ENCODE data around the gene CBLB.
A peak's percentile ranks its signal among the peaks of the same experiment; 100 is the strongest.

The CBLB gene

GRCh38 chr3:105809208-105809888 lies 59.5 kb downstream of the CBLB start:
- Mint-ChIP-seq H3K4me1 (peaks cover 18% of the 10 kb centered on the region), H3K27me3 (no peaks in the 10 kb centered on the region), H3K9me3 (no peaks in the 10 kb centered on the region), H3K27ac (no peak overlapping the region), H3K36me3 (peaks cover 6% of the 10 kb centered on the region), H3K4me3 (no peak overlapping the region)
- ATAC-seq (ENCODE audit: low read depth) (no peak), DNase-seq (ENCODE audit: low spot score in 2 of 2) (no peak)

GRCh38 chr3:105807701-105808100 lies 61.1 kb downstream of the CBLB start:
- Mint-ChIP-seq H3K9me3 (no peaks in the 10 kb centered on the region), H3K27ac (no peak overlapping the region), H3K4me1 (peaks cover 17% of the 10 kb centered on the region), H3K27me3 (no peaks in the 10 kb centered on the region), H3K36me3 (peaks cover 6% of the 10 kb centered on the region), H3K4me3 (no peak overlapping the region)
- ATAC-seq (ENCODE audit: low read depth), result no peak
- no peak for DNase-seq (ENCODE audit: low spot score in 2 of 2)

GRCh38 chr3:105807146-105807545 lies 61.7 kb downstream of the CBLB start:
- no peak for ATAC-seq (ENCODE audit: low read depth)
- H3K9me3 Mint-ChIP-seq, result no peaks in the 10 kb centered on the region
- H3K4me3 Mint-ChIP-seq, result no peak overlapping the region
- H3K36me3 Mint-ChIP-seq, result peaks cover 6% of the 10 kb centered on the region
- DNase-seq (ENCODE audit: low spot score in 2 of 2), result no peak
- H3K27ac Mint-ChIP-seq, result no peak overlapping the region
- no peaks in the 10 kb centered on the region for H3K27me3 Mint-ChIP-seq
- peaks cover 18% of the 10 kb centered on the region for H3K4me1 Mint-ChIP-seq

- peaks cover 6% of the 10 kb centered on the region for H3K36me3 Mint-ChIP-seq
- H3K27me3 Mint-ChIP-seq, result no peaks in the 10 kb centered on the region
- H3K4me3 Mint-ChIP-seq, result no peak overlapping the region
- no peak for DNase-seq (ENCODE audit: low spot score in 2 of 2)
- H3K4me1 Mint-ChIP-seq, result peaks cover 20% of the 10 kb centered on the region
- H3K27ac Mint-ChIP-seq, result no peak overlapping the region
- H3K9me3 Mint-ChIP-seq, result no peaks in the 10 kb centered on the region
- no peak for ATAC-seq (ENCODE audit: low read depth)
These were observed 62.5 kb downstream of the CBLB start for GRCh38 chr3:105806359-105806758.

GRCh38 chr3:105805404-105805803 lies 63.4 kb downstream of the CBLB start:
- ATAC-seq (ENCODE audit: low read depth), result no peak
- Mint-ChIP-seq H3K9me3 (no peaks in the 10 kb centered on the region), H3K4me1 (peaks cover 23% of the 10 kb centered on the region), H3K27me3 (no peaks in the 10 kb centered on the region), H3K36me3 (peaks cover 6% of the 10 kb centered on the region), H3K27ac (no peak overlapping the region), H3K4me3 (no peak overlapping the region)
- no peak for DNase-seq (ENCODE audit: low spot score in 2 of 2)

GRCh38 chr3:105802118-105802706 lies 66.6 kb downstream of the CBLB start:
- peak overlapping the region; percentile 52 for H3K4me3 Mint-ChIP-seq

GRCh38 chr3:105801397-105801796 lies 67.4 kb downstream of the CBLB start:
- DNase-seq (ENCODE audit: low spot score in 2 of 2), result peak; percentile 9 to 24
- Mint-ChIP-seq H3K4me3 (peak overlapping the region; percentile 52), H3K4me1 (peaks cover 44% of the 10 kb centered on the region), H3K36me3 (peaks cover 6% of the 10 kb centered on the region), H3K27me3 (no peaks in the 10 kb centered on the region), H3K9me3 (no peaks in the 10 kb centered on the region), H3K27ac (peak overlapping the region; percentile 96)
- ATAC-seq (ENCODE audit: low read depth), result peak; percentile 73

More at GRCh38 chr3:105802118-105802706, 66.6 kb downstream of the CBLB start:
- Mint-ChIP-seq H3K27ac (peak overlapping the region; percentile 96), H3K36me3 (peaks cover 6% of the 10 kb centered on the region), H3K27me3 (no peaks in the 10 kb centered on the region), H3K4me1 (peaks cover 36% of the 10 kb centered on the region), H3K9me3 (no peaks in the 10 kb centered on the region)
- ATAC-seq (ENCODE audit: low read depth) (no peak), DNase-seq (ENCODE audit: low spot score in 2 of 2) (no peak)

- Mint-ChIP-seq H3K4me1 (peaks cover 47% of the 10 kb centered on the region), H3K36me3 (peaks cover 4% of the 10 kb centered on the region), H3K4me3 (peak overlapping the region; percentile 17), H3K27me3 (no peaks in the 10 kb centered on the region), H3K27ac (peak overlapping the region; percentile 96), H3K9me3 (no peaks in the 10 kb centered on the region)
- ATAC-seq (ENCODE audit: low read depth) (no peak), DNase-seq (ENCODE audit: low spot score in 2 of 2) (no peak)
These were observed 68.5 kb downstream of the CBLB start for GRCh38 chr3:105800320-105800719.

GRCh38 chr3:105799286-105799685 lies 69.5 kb downstream of the CBLB start:
- no peak for DNase-seq (ENCODE audit: low spot score in 2 of 2)
- no peak overlapping the region for H3K27ac Mint-ChIP-seq
- H3K27me3 Mint-ChIP-seq, result no peaks in the 10 kb centered on the region
- H3K36me3 Mint-ChIP-seq, result no peaks in the 10 kb centered on the region
- no peak for ATAC-seq (ENCODE audit: low read depth)
- no peak overlapping the region for H3K4me3 Mint-ChIP-seq
- no peaks in the 10 kb centered on the region for H3K9me3 Mint-ChIP-seq
- peaks cover 42% of the 10 kb centered on the region for H3K4me1 Mint-ChIP-seq

GRCh38 chr3:105798381-105798934 lies 70.4 kb downstream of the CBLB start:
- Mint-ChIP-seq H3K36me3 (no peaks in the 10 kb centered on the region), H3K27me3 (no peaks in the 10 kb centered on the region), H3K4me3 (peak overlapping the region; percentile 50), H3K27ac (peak overlapping the region; percentile 26), H3K9me3 (no peaks in the 10 kb centered on the region), H3K4me1 (peaks cover 42% of the 10 kb centered on the region)
- peak; percentile 79 for ATAC-seq (ENCODE audit: low read depth)
- peak in 1 of 2 donors; percentile 28 for DNase-seq (ENCODE audit: low spot score in 2 of 2)

- Mint-ChIP-seq H3K4me3 (no peak overlapping the region), H3K27me3 (no peaks in the 10 kb centered on the region), H3K36me3 (peaks cover 2% of the 10 kb centered on the region), H3K9me3 (no peaks in the 10 kb centered on the region), H3K27ac (no peak overlapping the region), H3K4me1 (peaks cover 31% of the 10 kb centered on the region)
- no peak for ATAC-seq (ENCODE audit: low read depth)
- no peak for DNase-seq (ENCODE audit: low spot score in 2 of 2)
These were observed 75.8 kb downstream of the CBLB start for GRCh38 chr3:105793040-105793439.

GRCh38 chr3:105791919-105792786 lies 76.7 kb downstream of the CBLB start:
- no peak overlapping the region for H3K27ac Mint-ChIP-seq
- ATAC-seq (ENCODE audit: low read depth) (no peak), DNase-seq (ENCODE audit: low spot score in 2 of 2) (no peak)
- H3K4me3 Mint-ChIP-seq, result no peak overlapping the region
- peaks cover 2% of the 10 kb centered on the region for H3K36me3 Mint-ChIP-seq
- no peaks in the 10 kb centered on the region for H3K9me3 Mint-ChIP-seq
- peaks cover 25% of the 10 kb centered on the region for H3K4me1 Mint-ChIP-seq
- H3K27me3 Mint-ChIP-seq, result no peaks in the 10 kb centered on the region

- H3K4me1 Mint-ChIP-seq, result peaks cover 18% of the 10 kb centered on the region
- H3K36me3 Mint-ChIP-seq, result peaks cover 2% of the 10 kb centered on the region
- H3K9me3 Mint-ChIP-seq, result no peaks in the 10 kb centered on the region
- DNase-seq (ENCODE audit: low spot score in 2 of 2) (no peak), ATAC-seq (ENCODE audit: low read depth) (no peak)
- H3K4me3 Mint-ChIP-seq, result no peak overlapping the region
- H3K27me3 Mint-ChIP-seq, result no peaks in the 10 kb centered on the region
- no peak overlapping the region for H3K27ac Mint-ChIP-seq
These were observed 77.7 kb downstream of the CBLB start for GRCh38 chr3:105791131-105791530.

GRCh38 chr3:105790534-105790933 lies 78.3 kb downstream of the CBLB start:
- Mint-ChIP-seq H3K9me3 (no peaks in the 10 kb centered on the region), H3K27me3 (no peaks in the 10 kb centered on the region), H3K27ac (no peak overlapping the region), H3K4me3 (no peak overlapping the region), H3K36me3 (peaks cover 2% of the 10 kb centered on the region), H3K4me1 (peaks cover 20% of the 10 kb centered on the region)
- DNase-seq (ENCODE audit: low spot score in 2 of 2) (no peak), ATAC-seq (ENCODE audit: low read depth) (no peak)
